ENCODE measurements around the gene CFAP206. TPM values are rescaled to one million over a fixed set of nuclear protein-coding genes. Genes with fewer than 3 reads are reported as not detected.

CFAP206 gene
- total RNA-seq, 1 experiment from 2014 or later, result not detected

DNA sequence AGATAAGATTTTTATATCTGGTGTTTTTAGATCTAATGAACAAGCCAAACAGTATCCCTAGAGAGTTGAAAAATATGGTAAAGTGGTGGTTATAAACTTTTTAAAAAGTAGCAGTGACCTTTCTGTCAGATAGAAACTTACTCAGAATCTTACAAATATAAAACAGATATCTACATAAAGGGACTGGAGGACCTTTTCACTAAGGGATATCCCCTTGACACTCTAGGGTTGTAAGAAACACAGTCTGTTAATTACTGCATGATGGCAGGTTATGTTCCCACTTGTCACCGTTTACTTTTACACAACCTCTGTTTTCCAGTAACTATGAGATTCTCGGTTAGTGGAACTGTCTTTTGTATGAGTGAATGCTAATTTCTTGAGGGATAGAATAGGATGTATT is 11.5 kb downstream of the CFAP206 start:
- H3T11ph ChIP-seq (ENCODE audit: low read length), result no peak overlapping the region
- H3K27me3 Mint-ChIP-seq (ENCODE audit: low read depth), result no peaks in the 10 kb centered on the region

More for the DNA sequence above, 11.5 kb downstream of the CFAP206 start:
- Mint-ChIP-seq H3K27ac (no peak overlapping the region), H3K4me1 (no peaks in the 10 kb centered on the region), H3K36me3 (ENCODE audit: insufficient read depth in 1 of 3, low read depth in 3 of 3) (no peaks in the 10 kb centered on the region), H3K9me3 (no peaks in the 10 kb centered on the region), H3K4me3 (no peak overlapping the region)
- Histone ChIP-seq H4K5ac (ENCODE audit: insufficient read length, low read depth, low read length) (no peak overlapping the region), H3K79me2 (ENCODE audit: insufficient read depth, low read length) (no peaks in the 10 kb centered on the region), H2BK120ac (ENCODE audit: low read depth, low read length, poor library complexity, severe bottlenecking) (no peak overlapping the region), H3K18ac (ENCODE audit: insufficient read length, low read depth, low read length) (no peak overlapping the region), H3K23me2 (ENCODE audit: insufficient read length, low read depth, low read length, poor library complexity, severe bottlenecking) (no peaks in the 10 kb centered on the region), H3K4me2 (ENCODE audit: insufficient read depth, insufficient read length, low read length) (no peak overlapping the region), H3K9me3 (ENCODE audit: control insufficient read depth, low read depth, low read length) (no peaks in the 10 kb centered on the region), H2BK5ac (ENCODE audit: insufficient read length, low read length) (no peak overlapping the region), H3K4me1 (ENCODE audit: insufficient read depth, low read length) (no peaks in the 10 kb centered on the region), H2BK15ac (ENCODE audit: low read depth, low read length) (no peak overlapping the region), H3K23ac (ENCODE audit: insufficient read length, low read depth, low read length) (no peak overlapping the region), H4K91ac (ENCODE audit: insufficient read length, low read depth, low read length) (no peak overlapping the region), H2BK20ac (ENCODE audit: low read depth, low read length, poor library complexity, severe bottlenecking) (no peak overlapping the region), H2AK5ac (ENCODE audit: insufficient read length, low read length) (no peak overlapping the region), H3K9ac (ENCODE audit: extremely low read depth, insufficient read length, low read length) (no peak overlapping the region), H3K4ac (ENCODE audit: low read depth, low read length) (no peak overlapping the region), H3K14ac (ENCODE audit: insufficient read depth, low read length) (no peak overlapping the region), H3K27ac (ENCODE audit: insufficient read length, low read depth, low read length) (no peak overlapping the region), H4K8ac (replicated peaks; ENCODE audit: insufficient read length, low read depth, low read length) (no peak overlapping the region), H3K56ac (ENCODE audit: insufficient read length, low read depth, low read length) (no peak overlapping the region), H3K27me3 (ENCODE audit: insufficient read depth, low read length) (no peaks in the 10 kb centered on the region), H2BK12ac (ENCODE audit: insufficient read length, low read depth, low read length) (no peak overlapping the region), H3K79me1 (ENCODE audit: insufficient read depth, low read depth, low read length, poor library complexity, severe bottlenecking) (no peaks in the 10 kb centered on the region), H2AFZ (ENCODE audit: low read length) (no peak overlapping the region), H4K20me1 (ENCODE audit: control insufficient read depth, insufficient read depth, insufficient read length) (no peaks in the 10 kb centered on the region)
- no CpG with 5 or more reads among the region's 2 CpGs for WGBS (ENCODE audit: extremely low coverage, insufficient read length, low lambda C conversion rate)
- TF ChIP-seq, protein P1, sequence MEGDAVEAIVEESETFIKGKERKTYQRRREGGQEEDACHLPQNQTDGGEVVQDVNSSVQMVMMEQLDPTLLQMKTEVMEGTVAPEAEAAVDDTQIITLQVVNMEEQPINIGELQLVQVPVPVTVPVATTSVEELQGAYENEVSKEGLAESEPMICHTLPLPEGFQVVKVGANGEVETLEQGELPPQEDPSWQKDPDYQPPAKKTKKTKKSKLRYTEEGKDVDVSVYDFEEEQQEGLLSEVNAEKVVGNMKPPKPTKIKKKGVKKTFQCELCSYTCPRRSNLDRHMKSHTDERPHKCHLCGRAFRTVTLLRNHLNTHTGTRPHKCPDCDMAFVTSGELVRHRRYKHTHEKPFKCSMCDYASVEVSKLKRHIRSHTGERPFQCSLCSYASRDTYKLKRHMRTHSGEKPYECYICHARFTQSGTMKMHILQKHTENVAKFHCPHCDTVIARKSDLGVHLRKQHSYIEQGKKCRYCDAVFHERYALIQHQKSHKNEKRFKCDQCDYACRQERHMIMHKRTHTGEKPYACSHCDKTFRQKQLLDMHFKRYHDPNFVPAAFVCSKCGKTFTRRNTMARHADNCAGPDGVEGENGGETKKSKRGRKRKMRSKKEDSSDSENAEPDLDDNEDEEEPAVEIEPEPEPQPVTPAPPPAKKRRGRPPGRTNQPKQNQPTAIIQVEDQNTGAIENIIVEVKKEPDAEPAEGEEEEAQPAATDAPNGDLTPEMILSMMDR (conservative IDR thresholded peaks at IDR 0.05), result no peak
- no peak for DNase-seq

Measured in H9 (cell line).